Stromal cell of bone marrow (primary cell): ENCODE results near the gene SLCO4A1.
"Not testable (repeated sequence)": the region's sequence is repeated elsewhere in the genome, so short reads cannot be mapped to it uniquely, and the experiment has no call there.

Source experiments
- DNase-seq: peaks from one replicate; pipeline ENCODE4 v3.0.0-alpha.2; 2012; ENCODE audit warnings: low read depth

Gene SLCO4A1

GRCh38 chr20:62666736-62667529, 24.6 kb downstream of the SLCO4A1 start:
- no peak for DNase-seq

GRCh38 chr20:62667530-62668440, 25.5 kb downstream of the SLCO4A1 start:
- DNase-seq, result no peak

GRCh38 chr20:62668441-62669027, 26.2 kb downstream of the SLCO4A1 start:
- peak; percentile 56 for DNase-seq

GRCh38 chr20:62669249-62669648, 26.9 kb downstream of the SLCO4A1 start:
- DNase-seq, result no peak

GRCh38 chr20:62670156-62670555, 27.9 kb downstream of the SLCO4A1 start:
- no peak for DNase-seq

- DNase-seq, result no peak
These were observed 28.7 kb downstream of the SLCO4A1 start for GRCh38 chr20:62670998-62671397.

- DNase-seq, result no peak
These were observed 29.5 kb downstream of the SLCO4A1 start for GRCh38 chr20:62671765-62672164.

- DNase-seq, result no peak
These were observed 32.1 kb downstream of the SLCO4A1 start for GRCh38 chr20:62674370-62674769.

- no peak for DNase-seq
These were observed 33.0 kb downstream of the SLCO4A1 start for GRCh38 chr20:62675156-62675876.

- DNase-seq, result no peak
These were observed 33.6 kb downstream of the SLCO4A1 start for GRCh38 chr20:62675877-62676260.

- no peak for DNase-seq
These were observed 34.7 kb downstream of the SLCO4A1 start for GRCh38 chr20:62676976-62677375.

- DNase-seq, result no peak
These were observed 35.4 kb downstream of the SLCO4A1 start for GRCh38 chr20:62677678-62678077.

- DNase-seq, result no peak
These were observed 36.2 kb downstream of the SLCO4A1 start for GRCh38 chr20:62678553-62678952.

GRCh38 chr20:62679978-62680589, 37.8 kb downstream of the SLCO4A1 start:
- no peak for DNase-seq

- DNase-seq, result no peak
These were observed 40.7 kb downstream of the SLCO4A1 start for GRCh38 chr20:62682912-62683517.

- DNase-seq, result not testable (repeated sequence)
These were observed 41.5 kb downstream of the SLCO4A1 start for GRCh38 chr20:62683660-62684322.

- no peak for DNase-seq
These were observed 42.7 kb downstream of the SLCO4A1 start for GRCh38 chr20:62684981-62685380.

- no peak for DNase-seq
These were observed 43.7 kb downstream of the SLCO4A1 start for GRCh38 chr20:62685781-62686555.
